ENCODE data around the gene EIF4B.
"Not testable (repeated sequence)": the region's sequence is repeated elsewhere in the genome, so short reads cannot be mapped to it uniquely, and the experiment has no call there.

EIF4B gene

DNA sequence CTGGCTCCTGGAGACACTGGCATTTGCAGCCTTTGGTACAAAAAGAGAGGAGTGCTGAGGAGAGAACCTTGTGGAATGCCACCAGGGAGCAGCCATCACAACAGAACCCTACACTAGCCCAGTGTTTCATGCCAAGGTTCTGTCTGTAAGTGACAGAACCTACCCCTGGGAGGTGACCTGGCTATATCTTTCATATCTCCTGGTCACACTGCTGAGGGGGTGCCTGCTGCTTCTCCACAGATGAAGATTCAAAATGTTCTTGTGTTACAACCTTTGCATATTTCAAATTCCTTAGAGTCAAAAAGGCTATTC, 12.7 kb upstream of the EIF4B start:
- DNase-seq = no peak

DNA sequence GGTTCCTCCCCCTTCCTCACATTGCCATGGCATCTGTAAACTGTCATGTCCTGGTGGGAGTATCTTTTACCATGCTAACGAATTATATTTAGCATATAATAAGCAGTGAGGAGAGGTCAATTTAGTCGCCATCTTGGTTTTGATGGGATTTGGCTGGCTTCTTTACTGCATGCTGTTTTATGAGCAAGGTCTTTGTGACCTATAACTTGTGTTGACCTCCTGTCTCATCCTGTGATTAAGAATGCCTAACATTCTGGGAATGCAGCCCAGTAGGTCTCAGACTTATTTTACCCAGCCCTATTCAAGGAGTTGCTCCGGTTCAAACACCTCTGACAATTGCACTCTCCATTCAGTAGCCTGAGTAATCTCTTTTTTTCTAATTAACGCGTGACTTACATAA, 2.1 kb upstream of the EIF4B start:
- no peak for DNase-seq

DNA sequence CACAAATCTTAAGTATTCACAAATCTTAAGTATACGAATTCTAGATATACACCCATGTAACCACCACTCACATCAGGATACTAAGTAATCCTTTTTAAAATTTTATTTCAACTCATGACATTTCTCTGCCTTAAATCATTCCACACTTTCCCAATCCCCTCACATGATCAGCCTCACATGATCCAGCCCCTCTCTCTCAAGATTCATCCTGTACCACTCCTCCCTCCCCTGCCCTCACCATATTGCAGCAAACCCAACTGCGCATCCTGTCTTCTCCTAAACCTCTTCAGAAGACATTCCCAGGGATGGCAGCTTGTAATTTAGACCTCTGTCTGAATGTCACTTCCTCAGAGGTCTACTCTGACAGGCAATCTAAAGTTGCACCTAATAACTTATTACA, 1.7 kb upstream of the EIF4B start:
- DNase-seq = no peak

DNA sequence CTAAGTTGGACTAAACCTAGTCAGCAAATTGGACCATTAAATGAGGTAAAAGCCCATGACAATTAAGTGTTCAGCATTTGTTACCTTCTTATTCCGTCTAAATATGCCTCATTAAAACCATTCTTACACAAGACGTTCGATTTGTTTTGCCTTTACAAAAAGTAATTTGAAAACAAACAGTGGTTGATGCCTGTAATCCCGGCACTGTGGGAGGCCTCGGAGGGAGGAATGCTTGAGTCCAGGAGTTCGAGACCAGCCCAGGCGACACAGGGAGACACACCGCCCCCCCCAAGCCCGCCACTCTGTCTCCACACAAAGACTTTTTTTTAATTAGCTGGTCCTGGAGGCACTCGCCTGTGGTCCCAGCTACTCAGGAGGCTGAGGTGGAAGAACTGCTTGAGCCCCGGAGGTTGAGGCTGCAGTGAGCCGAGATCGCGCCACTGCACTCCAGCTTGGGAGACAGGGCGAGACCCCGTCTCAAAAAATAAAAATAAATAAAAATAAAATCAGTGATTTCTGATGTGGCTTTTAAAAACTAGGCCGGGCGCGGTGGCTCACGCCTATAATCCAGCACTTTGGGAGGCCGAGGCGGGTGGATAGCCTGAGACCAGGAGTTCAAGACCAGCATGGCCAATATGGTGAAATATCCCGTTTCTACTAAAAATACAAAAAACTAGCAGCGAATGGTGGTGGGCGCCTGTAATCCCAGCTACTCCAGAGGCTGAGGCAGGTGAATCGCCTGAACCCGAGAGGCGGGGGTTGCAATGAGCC, 856 bp upstream of the EIF4B start:
- DNase-seq = no peak

GRCh38 chr12:53006810-53007309, 604 bp downstream of the EIF4B start:
- peak; percentile 89 for DNase-seq

DNA sequence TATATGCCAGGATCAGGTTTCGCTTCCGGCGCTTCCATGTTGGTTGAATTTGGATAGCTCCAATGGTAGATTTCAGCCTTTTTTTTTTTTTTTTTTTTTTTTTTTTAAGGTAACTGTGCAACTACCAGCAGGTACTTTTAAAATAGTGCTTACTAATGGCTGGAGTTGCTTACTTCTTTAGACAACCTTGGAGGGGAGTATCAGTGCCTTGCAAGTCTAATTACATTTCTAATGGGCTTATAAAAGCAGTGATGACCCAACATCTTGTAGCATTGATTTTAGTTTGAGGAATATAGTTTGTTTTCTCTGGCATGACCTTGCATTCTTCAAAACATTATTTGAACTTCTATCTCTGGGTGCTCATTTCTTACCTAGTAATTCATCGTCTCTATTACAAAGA, 1.1 kb downstream of the EIF4B start:
- DNase-seq = no peak

- not testable (repeated sequence) for DNase-seq
Measured at GRCh38 chr12:53008760-53009159, 2.5 kb downstream of the EIF4B start.

DNA sequence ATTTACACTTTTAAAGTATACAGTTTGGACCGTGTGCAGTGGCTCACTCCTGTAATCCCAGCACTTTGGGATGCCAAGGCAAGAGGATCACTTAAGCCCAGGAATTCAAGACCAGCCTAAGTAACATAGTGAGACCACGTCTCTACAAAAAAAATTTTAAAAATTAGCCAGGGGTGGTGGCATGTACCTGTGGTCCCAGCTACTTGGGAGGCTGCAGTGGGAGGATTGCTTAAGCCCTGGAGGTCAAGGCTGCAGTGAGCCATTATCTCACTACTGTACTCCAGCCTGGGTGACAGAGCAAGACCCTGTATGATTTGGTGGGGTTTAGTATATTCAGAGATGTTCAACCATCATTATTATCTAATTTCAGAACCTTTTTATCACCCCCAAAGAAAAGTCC, 4.7 kb downstream of the EIF4B start:
- no peak for DNase-seq

GRCh38 chr12:53011889-53012288, 5.6 kb downstream of the EIF4B start:
- DNase-seq = no peak

GRCh38 chr12:53012928-53013327, 6.7 kb downstream of the EIF4B start:
- no peak for DNase-seq

GRCh38 chr12:53014709-53015108, 8.5 kb downstream of the EIF4B start:
- peak; percentile 28 for DNase-seq

DNA sequence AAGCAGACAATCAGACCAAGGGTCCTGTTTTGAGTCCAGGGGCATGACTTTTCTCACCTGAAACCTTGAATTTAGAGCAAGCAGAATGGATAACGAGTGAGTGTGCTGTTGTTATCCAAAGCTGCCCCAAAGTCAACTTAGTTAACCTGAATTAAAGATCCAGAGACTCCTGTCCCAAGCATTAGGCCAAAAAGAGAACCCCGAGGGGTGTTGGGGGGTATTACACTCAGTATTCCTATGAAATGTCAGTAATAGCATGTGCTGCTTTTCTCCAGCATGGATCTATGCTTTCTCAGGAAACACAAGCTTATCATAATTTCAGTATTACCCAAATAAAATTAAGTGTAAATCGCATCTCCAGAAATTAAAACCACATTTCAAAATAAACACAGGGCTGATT, 19.0 kb downstream of the EIF4B start:
- DNase-seq = no peak

DNA sequence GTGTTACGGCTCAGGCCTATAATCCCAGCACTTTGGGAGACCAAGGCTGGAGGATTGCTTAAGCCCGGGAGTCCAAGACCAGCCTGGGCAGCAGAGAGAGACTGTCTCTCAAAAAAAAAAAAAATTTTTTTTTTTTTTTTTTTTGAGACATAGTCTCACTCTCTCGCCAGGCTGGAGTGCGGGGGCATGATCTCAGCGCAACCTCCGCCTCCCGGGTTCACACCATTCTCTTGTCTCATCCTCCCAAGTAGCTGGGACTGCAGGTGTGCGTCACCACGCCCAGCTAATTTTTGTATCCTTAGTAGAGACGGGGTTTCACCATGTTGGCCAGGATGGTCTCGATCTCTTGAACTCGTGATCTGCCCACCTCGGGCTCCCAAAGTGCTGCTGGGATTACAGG, 20.8 kb downstream of the EIF4B start:
- DNase-seq = not testable (repeated sequence)

GRCh38 chr12:53031616-53032015, 25.4 kb downstream of the EIF4B start:
- DNase-seq = no peak

GRCh38 chr12:53033832-53034231, 27.6 kb downstream of the EIF4B start:
- DNase-seq = not testable (repeated sequence)

DNA sequence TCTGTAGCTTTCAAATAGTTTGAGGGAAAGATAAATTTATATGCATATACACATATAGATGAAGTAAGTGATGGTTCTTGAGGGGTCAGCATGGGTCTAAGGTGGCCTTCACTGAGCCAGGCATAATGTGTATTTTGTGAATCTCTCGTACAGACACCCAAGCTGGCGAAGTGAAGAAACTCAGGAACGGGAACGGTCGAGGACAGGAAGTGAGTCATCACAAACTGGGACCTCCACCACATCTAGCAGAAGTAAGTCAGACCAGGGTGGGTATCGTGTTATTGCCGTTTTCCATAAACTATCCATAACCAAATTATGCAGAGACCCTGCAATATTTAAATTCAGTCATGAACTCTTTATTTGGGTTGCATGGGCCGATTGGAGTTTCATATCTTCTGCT, 28.2 kb downstream of the EIF4B start:
- DNase-seq = no peak

GRCh38 chr12:53036802-53037201, 30.5 kb downstream of the EIF4B start:
- DNase-seq = no peak

GRCh38 chr12:53039851-53040250, 33.6 kb downstream of the EIF4B start:
- no peak for DNase-seq

DNA sequence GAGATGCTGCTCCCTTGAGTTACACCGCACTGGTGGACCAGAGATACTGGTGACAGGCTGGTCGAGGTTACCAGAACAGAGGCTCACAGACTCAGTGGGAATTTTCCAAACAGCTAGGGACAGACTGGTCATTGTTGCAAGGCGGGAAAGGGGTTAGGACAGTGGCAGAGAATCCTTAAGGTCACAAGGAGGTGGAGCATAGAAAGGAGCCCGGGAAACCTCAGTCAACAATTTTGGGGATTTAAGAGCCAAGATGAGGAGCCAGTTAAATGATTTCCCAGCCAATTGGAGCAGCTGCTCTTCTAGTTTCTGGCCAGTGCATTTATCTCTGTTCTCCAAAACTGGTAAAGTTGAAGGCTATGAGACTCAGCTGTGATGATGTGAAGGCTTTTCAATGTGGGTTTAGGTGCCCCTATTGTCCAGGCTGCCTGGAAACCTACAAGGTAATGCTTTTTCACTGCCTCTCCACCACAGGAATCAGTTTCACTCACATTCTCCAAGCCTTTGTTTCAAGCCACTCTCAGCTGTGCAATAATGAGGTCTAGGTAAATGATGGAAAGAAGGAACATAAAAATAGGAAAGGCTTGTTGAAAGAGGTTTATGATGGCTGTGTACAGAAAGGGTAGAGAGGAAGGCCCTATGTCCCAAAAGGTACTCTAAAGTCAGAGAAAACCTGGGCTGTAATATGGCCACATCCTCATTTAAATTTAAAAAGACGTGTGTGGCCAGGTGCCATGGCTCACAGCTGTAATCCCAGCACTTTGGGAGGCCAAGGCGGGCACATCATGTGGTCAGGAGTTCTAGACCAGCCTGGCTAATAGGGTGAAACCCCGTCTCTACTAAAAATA, 36.6 kb downstream of the EIF4B start:
- DNase-seq = no peak

GRCh38 chr12:53044052-53044581, 37.9 kb downstream of the EIF4B start:
- no peak for DNase-seq

- DNase-seq = no peak
Measured at GRCh38 chr12:53044896-53045695, 38.8 kb downstream of the EIF4B start.

DNA sequence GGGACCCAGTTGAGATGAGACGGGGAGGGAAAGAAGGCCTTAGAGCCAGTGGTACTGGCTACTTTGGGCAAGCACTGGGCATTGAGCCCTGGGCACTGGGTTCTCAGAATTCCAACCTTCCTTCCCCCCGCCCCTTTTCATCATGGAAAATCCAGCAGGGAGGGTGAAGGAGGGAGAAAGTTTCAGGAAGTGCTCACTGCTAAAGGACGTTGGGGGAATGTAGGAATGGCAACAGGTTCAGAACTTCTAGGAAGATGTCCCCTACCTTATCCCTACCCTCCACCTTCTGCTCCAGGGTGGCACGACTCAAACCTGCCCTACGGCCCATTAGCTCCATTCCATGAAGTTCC, 39.4 kb downstream of the EIF4B start:
- no peak for DNase-seq

DNA sequence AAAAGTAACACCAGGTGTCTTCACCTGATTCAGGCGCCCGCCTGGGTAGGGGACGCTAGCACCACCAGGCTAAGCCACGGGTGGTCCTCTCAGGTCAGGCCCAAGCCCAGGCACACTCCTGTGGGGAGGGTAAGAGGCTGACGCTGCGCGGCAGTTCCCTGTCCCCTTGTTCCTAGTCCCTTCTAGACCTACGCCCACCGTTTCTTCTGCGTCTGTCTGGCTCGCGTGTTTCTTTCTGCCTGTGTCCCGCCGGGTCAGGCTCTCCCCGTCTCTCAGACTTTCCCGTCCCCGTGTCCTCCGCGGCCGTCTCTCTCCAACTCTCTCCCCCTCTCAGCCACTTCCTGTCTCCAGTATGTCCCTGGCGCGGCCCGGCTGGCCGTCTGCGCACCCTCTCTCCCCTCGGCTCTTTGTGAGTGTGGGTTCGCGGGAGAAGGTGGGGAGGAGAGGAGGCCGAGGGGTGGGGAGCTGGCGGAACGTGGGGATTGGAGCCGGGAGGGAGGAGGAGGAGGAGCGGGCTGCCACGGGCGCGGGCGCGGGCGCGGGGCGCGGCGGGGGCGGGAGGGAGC, 40.5 kb downstream of the EIF4B start:
- peak; percentile 43 for DNase-seq
